ENCODE measurements around the gene TGFB2.

DNA sequence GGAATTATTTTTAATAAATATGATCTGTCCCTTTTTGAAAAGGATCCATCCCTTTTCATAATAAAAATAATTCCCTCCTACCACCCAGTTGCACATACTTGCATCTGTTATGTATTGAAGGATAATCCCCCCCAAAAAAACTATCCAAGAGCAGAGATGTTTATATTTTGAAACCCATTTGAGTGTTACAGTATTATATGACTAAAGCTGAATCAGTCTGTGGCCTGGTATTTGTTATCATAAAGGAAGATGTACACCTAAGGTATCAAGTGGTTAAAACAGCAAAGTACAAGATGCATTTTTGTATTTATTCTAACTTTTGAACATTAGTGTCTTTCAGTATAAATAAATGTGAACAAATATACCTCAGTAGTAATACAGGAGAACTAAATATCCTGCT lies 12.7 kb upstream of the TGFB2 start:
- no peak for TF ChIP-seq POLR2A (IDR thresholded peaks at IDR 0.05)
- TF ChIP-seq, protein P1, sequence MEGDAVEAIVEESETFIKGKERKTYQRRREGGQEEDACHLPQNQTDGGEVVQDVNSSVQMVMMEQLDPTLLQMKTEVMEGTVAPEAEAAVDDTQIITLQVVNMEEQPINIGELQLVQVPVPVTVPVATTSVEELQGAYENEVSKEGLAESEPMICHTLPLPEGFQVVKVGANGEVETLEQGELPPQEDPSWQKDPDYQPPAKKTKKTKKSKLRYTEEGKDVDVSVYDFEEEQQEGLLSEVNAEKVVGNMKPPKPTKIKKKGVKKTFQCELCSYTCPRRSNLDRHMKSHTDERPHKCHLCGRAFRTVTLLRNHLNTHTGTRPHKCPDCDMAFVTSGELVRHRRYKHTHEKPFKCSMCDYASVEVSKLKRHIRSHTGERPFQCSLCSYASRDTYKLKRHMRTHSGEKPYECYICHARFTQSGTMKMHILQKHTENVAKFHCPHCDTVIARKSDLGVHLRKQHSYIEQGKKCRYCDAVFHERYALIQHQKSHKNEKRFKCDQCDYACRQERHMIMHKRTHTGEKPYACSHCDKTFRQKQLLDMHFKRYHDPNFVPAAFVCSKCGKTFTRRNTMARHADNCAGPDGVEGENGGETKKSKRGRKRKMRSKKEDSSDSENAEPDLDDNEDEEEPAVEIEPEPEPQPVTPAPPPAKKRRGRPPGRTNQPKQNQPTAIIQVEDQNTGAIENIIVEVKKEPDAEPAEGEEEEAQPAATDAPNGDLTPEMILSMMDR (IDR thresholded peaks at IDR 0.05), result no peak

Data from stomach (tissue), 4 donors.